AG09309 (cell line): ENCODE data around the gene HDLBP.

ENCODE experiments used
- DNase-seq: peaks from one replicate; pipeline ENCODE4 v3.0.0-alpha.2; 2010; ENCODE audit warnings: low read depth
- H3K4me3 ChIP-seq: 2 replicates; pipeline ENCODE4 v1.5.1; 2011; ENCODE audit warnings: mild to moderate bottlenecking, low read depth, low read length, moderate library complexity; ENCODE audit not compliant: control insufficient read depth
- TF ChIP-seq, protein P1 (sequence below): IDR thresholded peaks from 2 replicates; pipeline ENCODE4 v1.5.1; 2011; ENCODE audit warnings: mild to moderate bottlenecking, low read depth, low read length, inconsistent platforms; ENCODE audit not compliant: insufficient read depth, control insufficient read depth; ENCODE audit errors: missing control alignments

HDLBP gene

DNA sequence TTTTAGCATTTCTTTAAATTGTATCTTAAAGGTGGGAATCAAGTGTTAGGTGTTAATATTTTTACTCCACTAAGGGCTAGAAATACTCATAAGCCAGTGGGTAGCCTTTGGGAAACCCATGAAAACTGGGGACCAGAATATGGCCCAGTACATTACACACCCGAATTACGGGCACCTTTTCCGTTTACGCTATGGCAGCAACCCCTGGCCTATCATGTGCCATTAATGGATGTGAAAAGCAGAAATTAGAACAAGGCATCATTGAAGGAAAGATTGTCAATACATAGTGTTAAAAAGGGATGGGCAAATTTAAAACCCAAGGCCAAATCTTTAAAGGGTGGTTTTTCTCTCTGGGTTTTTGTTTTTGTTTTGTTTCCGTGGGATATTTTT, 41.4 kb upstream of the HDLBP start:
- H3K4me3 ChIP-seq, result peak overlapping the region; percentile 92
- no peak for DNase-seq
- TF ChIP-seq, protein P1, sequence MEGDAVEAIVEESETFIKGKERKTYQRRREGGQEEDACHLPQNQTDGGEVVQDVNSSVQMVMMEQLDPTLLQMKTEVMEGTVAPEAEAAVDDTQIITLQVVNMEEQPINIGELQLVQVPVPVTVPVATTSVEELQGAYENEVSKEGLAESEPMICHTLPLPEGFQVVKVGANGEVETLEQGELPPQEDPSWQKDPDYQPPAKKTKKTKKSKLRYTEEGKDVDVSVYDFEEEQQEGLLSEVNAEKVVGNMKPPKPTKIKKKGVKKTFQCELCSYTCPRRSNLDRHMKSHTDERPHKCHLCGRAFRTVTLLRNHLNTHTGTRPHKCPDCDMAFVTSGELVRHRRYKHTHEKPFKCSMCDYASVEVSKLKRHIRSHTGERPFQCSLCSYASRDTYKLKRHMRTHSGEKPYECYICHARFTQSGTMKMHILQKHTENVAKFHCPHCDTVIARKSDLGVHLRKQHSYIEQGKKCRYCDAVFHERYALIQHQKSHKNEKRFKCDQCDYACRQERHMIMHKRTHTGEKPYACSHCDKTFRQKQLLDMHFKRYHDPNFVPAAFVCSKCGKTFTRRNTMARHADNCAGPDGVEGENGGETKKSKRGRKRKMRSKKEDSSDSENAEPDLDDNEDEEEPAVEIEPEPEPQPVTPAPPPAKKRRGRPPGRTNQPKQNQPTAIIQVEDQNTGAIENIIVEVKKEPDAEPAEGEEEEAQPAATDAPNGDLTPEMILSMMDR, result no peak

DNA sequence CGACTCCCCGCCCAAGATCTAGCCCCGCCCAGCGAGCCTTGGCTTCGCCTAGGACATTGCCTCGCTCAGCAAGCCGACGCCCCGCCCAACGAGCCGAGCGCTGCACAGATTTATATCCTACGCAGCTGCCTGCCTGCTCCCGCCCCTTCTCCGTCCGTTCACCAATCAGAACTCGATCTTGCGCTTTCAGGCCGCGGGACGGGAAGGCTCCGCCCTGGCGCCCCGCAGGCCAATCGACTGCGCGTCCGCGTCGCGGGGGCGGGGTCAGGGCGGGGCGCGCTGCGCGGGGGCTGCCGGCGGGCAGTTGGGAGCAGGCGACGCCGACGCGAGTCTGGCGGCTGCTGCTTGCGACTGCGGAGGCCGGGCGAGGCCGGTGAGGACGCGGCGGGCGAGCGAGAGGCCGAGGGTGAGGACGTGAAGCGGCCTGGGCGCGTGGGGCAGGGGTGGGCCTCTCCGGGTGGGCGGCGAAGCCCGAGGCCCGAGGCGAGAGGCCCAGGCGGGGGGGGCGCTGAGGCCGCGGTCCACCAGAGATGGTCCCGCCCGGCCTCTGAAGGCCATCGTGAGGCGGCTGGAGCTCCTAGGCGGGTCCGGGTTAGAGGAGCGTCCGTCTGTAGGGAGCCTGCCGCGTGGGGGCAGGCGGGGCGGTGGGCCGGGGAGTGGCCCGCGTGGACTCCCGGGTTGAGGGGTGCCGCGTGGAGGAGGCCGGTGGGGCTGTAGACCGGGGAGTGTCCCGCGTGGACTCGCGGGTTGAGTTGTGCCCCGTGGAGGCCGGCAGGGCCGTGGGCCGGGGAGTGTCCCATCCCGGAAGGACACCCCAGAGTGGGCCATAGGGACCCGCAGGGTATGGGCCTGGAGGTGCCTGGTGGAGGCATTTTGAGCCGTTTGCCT, 40.8 kb upstream of the HDLBP start, which contains the start of gene FARP2:
FARP2 (plus strand) TSS at position 303 of the 888 bp plus-strand sequence. CDS start 16,823 bp downstream, outside the sequence.
- H3K4me3 ChIP-seq, result peak within 1 kb of the TSS; percentile 92
- TF ChIP-seq, protein P1, result peak; percentile 4
- DNase-seq, result peak; percentile 91

DNA sequence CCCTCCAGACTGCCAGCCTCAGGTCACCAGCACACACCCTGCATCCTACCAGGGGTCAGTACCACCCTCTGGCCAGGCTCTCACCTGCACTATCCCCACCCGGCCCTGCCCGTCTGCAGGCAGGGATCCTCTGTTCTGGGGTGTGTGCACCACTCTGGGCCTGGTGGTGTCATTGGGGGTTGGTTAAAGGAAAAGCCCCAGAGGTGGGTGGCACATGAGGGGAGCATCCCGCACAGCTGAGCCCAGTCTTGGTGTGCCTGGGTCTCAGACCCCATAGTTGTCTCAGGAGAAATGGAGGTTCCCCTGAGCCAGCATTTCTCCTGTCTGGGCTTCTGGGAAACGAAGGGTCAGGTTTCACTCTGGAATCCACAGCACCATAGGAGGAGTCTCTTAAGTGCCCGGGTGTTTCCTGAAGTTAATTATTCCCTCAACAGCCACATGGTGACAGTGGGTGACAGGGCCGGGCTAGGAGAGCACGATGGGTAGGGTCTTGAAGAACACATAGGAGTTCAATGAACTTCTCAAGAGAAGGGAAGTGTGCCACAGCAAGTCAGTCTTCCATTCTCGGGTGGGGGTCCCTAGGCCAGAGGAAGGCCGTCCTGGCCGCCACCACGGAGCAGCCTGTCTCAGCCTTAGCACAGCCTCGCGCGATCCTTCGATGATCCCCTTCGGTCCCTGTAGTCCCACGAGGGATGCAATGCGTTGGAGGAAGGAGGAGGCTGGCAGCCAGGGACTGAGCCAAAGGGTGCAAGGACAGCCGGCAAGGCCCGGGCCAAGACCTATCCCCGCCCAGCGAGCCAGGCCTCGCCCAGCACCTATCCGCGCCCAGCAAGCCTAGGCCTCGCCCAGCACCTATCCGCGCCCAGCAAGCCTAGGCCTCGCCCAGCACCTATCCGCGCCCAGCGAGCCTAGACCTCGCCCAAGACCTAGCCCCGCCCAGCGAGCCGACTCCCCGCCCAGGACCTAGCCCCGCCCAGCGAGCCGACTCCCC, 39.5 kb upstream of the HDLBP start:
- TF ChIP-seq, protein P1, result no peak
- no peak for DNase-seq
- no peak overlapping the region for H3K4me3 ChIP-seq

DNA sequence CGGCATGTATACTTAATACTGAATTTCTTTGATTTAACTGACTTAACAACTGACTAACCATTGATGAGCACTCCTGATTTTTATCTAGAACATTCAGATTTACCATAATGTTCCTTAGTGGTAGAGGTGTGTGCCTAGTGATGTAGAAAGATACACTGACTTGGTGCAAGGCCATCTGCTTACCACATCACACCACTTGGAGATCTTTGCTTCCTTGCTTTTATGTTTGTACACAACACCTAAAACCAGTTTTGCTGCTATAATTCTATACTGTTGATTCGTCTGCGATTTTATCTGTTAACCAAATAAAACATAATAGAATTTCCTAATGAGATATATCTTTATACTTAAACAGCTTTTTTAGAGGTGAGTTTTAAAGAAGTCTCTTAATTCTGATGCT, 36.8 kb upstream of the HDLBP start:
- H3K4me3 ChIP-seq, result no peak overlapping the region
- TF ChIP-seq, protein P1, result no peak
- no peak for DNase-seq

DNA sequence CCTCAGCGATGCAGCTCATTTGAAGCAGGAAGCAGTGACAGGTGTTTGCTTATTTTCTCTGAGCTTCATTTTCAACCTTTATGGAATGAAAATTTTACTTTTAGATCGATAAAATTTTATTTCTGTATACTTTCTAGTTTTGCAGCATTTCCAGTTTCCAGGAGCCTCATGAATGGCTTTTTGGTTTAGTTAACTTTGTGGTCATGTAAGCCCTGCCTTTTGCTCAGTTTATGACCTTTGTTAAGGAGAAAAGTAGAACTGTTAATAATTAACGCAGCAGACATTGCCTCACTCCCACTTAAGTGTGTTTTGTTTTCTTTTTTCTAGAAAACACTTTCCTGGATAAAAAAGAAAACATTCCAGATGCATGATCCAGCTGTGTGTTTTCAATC, 36.2 kb upstream of the HDLBP start:
- no peak for DNase-seq
- TF ChIP-seq, protein P1, result no peak
- H3K4me3 ChIP-seq, result no peak overlapping the region

DNA sequence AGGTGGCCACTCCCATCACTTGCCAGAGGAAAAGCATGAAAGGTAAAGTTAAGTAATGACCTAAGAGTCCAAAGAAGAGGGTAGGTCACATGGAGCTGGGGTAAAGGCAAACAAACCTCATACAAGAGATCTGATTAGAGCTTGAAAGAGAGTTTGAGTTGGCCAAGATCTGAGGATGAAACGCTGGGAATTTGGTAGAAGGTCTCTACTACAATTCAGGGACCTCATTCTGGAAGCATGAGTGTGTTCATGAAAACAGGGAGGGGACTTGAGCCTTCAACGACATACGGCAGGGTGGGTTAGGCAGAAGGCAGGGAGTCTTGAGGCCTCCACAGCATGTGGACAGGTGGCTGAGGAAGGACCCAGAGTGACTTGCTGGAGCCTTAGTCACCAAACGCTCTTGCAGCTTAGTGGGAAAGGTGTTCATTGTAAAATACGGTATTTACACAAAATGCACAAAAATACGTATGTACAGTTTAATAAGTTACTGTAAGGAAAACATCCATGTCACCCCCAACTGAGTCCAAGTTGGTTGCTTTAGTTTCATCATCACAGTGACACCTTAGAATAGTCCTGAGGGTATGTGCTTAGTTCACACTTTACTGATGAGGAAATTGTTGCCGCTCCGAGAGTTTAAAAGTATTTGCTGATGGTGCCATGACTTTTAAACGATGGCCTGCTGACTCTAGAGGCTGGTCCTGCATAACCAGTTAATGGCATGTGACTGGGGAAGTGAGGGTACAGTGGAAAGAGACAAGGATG, 35.6 kb upstream of the HDLBP start:
- TF ChIP-seq, protein P1, result no peak
- no peak for DNase-seq
- no peak overlapping the region for H3K4me3 ChIP-seq
